ENCODE results near the gene ITGAL. TPM values are rescaled to one million over a fixed set of nuclear protein-coding genes. Genes with fewer than 3 reads are reported as not detected.

ITGAL gene
- total and polyA plus RNA-seq, 4 donors, result 14.4 to 48.1 (median 24.0) TPM

- Histone ChIP-seq H3K27ac (ENCODE audit: low read depth in 1 of 2, low read length in 1 of 2) (peak within 1 kb of the TSS; percentile 73 to 94), H3K27me3 (ENCODE audit: control insufficient read depth in 3 of 3, insufficient read depth in 3 of 3, low read length in 2 of 3) (no peaks in the 10 kb centered on the region), H3K4me1 (ENCODE audit: control insufficient read depth in 5 of 5, insufficient read depth in 5 of 5, low read length in 5 of 5) (peaks cover 0 to 12% (median 6%) of the 10 kb centered on the region in 5 donors), H3K9me3 (ENCODE audit: control insufficient read depth in 4 of 4, insufficient read depth in 3 of 4, low read length in 3 of 4) (peaks cover 0 to 5% (median 0%) of the 10 kb centered on the region in 4 donors), H3K4me3 (peak within 1 kb of the TSS; percentile 73), H3K9ac (ENCODE audit: insufficient read depth in 1 of 2, low read length in 2 of 2) (peak within 1 kb of the TSS; percentile 84 to 91), H3K36me3 (ENCODE audit: control insufficient read depth in 4 of 4, insufficient read depth in 4 of 4, low read length in 4 of 4) (peaks cover 0 to 14% (median 5%) of the 10 kb centered on the region in 4 donors)
- DNase-seq, result peak; percentile 97 to 98 (median 98)
- WGBS, 2 donors, result 0% methylated on average over 52 to 59 of the region's 59 CpGs
- peak; percentile 94 for ATAC-seq (ENCODE audit: insufficient read depth, low FRiP score)
- TF ChIP-seq, protein P1, sequence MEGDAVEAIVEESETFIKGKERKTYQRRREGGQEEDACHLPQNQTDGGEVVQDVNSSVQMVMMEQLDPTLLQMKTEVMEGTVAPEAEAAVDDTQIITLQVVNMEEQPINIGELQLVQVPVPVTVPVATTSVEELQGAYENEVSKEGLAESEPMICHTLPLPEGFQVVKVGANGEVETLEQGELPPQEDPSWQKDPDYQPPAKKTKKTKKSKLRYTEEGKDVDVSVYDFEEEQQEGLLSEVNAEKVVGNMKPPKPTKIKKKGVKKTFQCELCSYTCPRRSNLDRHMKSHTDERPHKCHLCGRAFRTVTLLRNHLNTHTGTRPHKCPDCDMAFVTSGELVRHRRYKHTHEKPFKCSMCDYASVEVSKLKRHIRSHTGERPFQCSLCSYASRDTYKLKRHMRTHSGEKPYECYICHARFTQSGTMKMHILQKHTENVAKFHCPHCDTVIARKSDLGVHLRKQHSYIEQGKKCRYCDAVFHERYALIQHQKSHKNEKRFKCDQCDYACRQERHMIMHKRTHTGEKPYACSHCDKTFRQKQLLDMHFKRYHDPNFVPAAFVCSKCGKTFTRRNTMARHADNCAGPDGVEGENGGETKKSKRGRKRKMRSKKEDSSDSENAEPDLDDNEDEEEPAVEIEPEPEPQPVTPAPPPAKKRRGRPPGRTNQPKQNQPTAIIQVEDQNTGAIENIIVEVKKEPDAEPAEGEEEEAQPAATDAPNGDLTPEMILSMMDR (IDR thresholded peaks at IDR 0.05; ENCODE audit: control extremely low read depth, extremely low read depth), result no peak
Measured at GRCh38 chr16:30445408-30446202, 26.9 kb upstream of the ITGAL start, which contains the start of gene SEPHS2. Gene SEPHS2, minus strand, starts transcription at chr16:30445874. Its CDS starts 147 bp downstream, at chr16:30445727.

GRCh38 chr16:30446203-30446595 lies 26.3 kb upstream of the ITGAL start:
- H3K4me3 ChIP-seq, result no peak overlapping the region
- no peak for DNase-seq
- peak overlapping the region; percentile 68 to 73 for H3K27ac ChIP-seq (ENCODE audit: low read depth in 1 of 2, low read length in 1 of 2)
- H3K4me1 ChIP-seq (ENCODE audit: control insufficient read depth in 5 of 5, insufficient read depth in 5 of 5, low read length in 5 of 5), result peaks cover 0 to 12% (median 6%) of the 10 kb centered on the region in 5 donors
- WGBS, 2 donors, result 78 to 81% methylated on average over 10 of the region's 10 CpGs
- TF ChIP-seq, protein P1 (IDR thresholded peaks at IDR 0.05; ENCODE audit: control extremely low read depth, extremely low read depth), result no peak
- peaks cover 0 to 5% (median 0%) of the 10 kb centered on the region in 4 donors for H3K9me3 ChIP-seq (ENCODE audit: control insufficient read depth in 4 of 4, insufficient read depth in 3 of 4, low read length in 3 of 4)
- no peak overlapping the region for H3K9ac ChIP-seq (ENCODE audit: insufficient read depth in 1 of 2, low read length in 2 of 2)
- no peaks in the 10 kb centered on the region for H3K27me3 ChIP-seq (ENCODE audit: control insufficient read depth in 3 of 3, insufficient read depth in 3 of 3, low read length in 2 of 3)
- no peak for ATAC-seq (ENCODE audit: insufficient read depth, low FRiP score)
- H3K36me3 ChIP-seq (ENCODE audit: control insufficient read depth in 4 of 4, insufficient read depth in 4 of 4, low read length in 4 of 4), result peaks cover 0 to 14% (median 5%) of the 10 kb centered on the region in 4 donors

DNA sequence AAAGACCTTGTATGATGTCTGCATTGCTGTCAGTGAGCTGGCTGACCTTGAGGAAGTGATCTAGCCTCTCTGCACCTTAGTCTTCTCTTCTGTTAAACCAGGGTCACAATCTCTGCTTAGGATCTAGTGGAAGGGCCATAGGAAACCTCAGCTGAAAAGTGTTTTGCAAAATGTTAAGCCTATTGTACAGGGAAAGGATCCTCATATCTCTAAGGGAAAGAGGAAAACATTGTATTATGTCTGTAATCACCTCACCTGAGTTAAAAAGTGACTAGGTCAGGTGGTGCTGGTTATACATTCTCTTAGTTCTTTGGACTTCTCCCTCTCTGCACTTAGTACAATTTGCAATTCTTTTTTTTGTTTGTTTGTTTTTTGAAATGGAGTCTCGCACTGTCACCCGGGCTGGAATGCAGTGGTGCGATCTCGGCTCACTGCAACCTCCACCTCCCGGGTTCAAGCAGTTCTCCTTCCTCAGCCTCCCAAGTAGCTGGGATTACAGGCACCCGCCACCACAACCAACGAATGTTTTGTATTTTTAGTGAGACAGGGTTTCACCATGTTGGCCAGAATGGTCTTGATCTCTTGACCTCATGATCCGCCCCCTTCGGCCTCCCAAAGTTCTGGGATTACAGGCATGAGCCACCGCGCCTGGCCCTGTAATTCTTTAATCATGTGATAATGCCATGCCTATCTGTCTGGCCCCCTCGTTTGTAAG lies 24.9 kb upstream of the ITGAL start:
- Histone ChIP-seq H3K27ac (ENCODE audit: low read depth in 1 of 2, low read length in 1 of 2) (no peak overlapping the region), H3K27me3 (ENCODE audit: control insufficient read depth in 3 of 3, insufficient read depth in 3 of 3, low read length in 2 of 3) (no peaks in the 10 kb centered on the region), H3K9me3 (ENCODE audit: control insufficient read depth in 4 of 4, insufficient read depth in 3 of 4, low read length in 3 of 4) (peaks cover 0 to 5% (median 0%) of the 10 kb centered on the region in 4 donors), H3K4me1 (ENCODE audit: control insufficient read depth in 5 of 5, insufficient read depth in 5 of 5, low read length in 5 of 5) (peaks cover 0 to 12% (median 6%) of the 10 kb centered on the region in 5 donors), H3K4me3 (no peak overlapping the region), H3K36me3 (ENCODE audit: control insufficient read depth in 4 of 4, insufficient read depth in 4 of 4, low read length in 4 of 4) (peaks cover 0 to 14% (median 5%) of the 10 kb centered on the region in 4 donors), H3K9ac (ENCODE audit: insufficient read depth in 1 of 2, low read length in 2 of 2) (no peak overlapping the region)
- WGBS, 2 donors, result 83 to 86% methylated on average over 12 of the region's 12 CpGs
- DNase-seq (no peak), ATAC-seq (ENCODE audit: insufficient read depth, low FRiP score) (no peak)
- TF ChIP-seq, protein P1 (IDR thresholded peaks at IDR 0.05; ENCODE audit: control extremely low read depth, extremely low read depth), result no peak

All from lung (tissue), 12 donors.